Cardiac muscle cell (in vitro differentiated cells and primary cell): ENCODE results near the gene RIPK1. TPM values are rescaled to one million over a fixed set of nuclear protein-coding genes. Genes with fewer than 3 reads are reported as not detected.

Source experiments
- DNase-seq, 2 donors: peaks; one replicate each; pipeline versions ENCODE4 v3.0.0 to v3.0.0-alpha.2; 2010 to 2017; ENCODE audit warnings: low read depth in 1 of 2, low spot score in 1 of 2
- H3K27ac ChIP-seq: fragments of 200-600 bp; sonication (generic); 2 replicates; pipeline ENCODE4 v1.5.1; 2016
- H3K27me3 ChIP-seq: fragments of 200-600 bp; sonication (generic); 2 replicates; pipeline ENCODE4 v1.6.0; 2016; ENCODE audit warnings: control low read depth
- H3K36me3 ChIP-seq: fragments of 200-600 bp; sonication (generic); 2 replicates; pipeline ENCODE4 v1.5.1; 2016; ENCODE audit warnings: control low read depth
- H3K4me1 ChIP-seq: fragments of 200-600 bp; sonication (generic); 2 replicates; pipeline ENCODE4 v1.8.1; 2017; ENCODE audit warnings: low read depth, mild to moderate bottlenecking, mixed run types
- H3K4me3 ChIP-seq: fragments of 200-600 bp; sonication (generic); 2 replicates; pipeline ENCODE4 v1.5.1; 2016; ENCODE audit warnings: mild to moderate bottlenecking
- H3K9me3 ChIP-seq: fragments of 200-600 bp; sonication (generic); 2 replicates; pipeline ENCODE4 v1.5.1; 2017; ENCODE audit warnings: low read depth, mild to moderate bottlenecking, control low read depth
- polyA plus RNA-seq: library from polyadenylated mRNA; unstranded; fragments of >200 nt; fragmentation: Nextera tagmentation; extraction: Ambion mirVana; gene quantifications from 2 replicates; pipeline ENCODE4 v1.2.1, GENCODE V29; 2016
- total RNA-seq: library from RNA; depleted of rRNA; stranded (reverse); fragments of >200 nt; gene quantifications from 2 replicates; pipeline ENCODE4 v1.2.3, GENCODE V29; 2016
- TF ChIP-seq, protein P1 (sequence below): IDR thresholded peaks from 2 replicates; pipeline ENCODE4 v1.5.1; 2012; ENCODE audit warnings: low read depth, mild to moderate bottlenecking, low read length

RIPK1 gene
- total and polyA plus RNA-seq, 2 experiments from 2014 or later, result 3.4 to 7.4 TPM

DNA sequence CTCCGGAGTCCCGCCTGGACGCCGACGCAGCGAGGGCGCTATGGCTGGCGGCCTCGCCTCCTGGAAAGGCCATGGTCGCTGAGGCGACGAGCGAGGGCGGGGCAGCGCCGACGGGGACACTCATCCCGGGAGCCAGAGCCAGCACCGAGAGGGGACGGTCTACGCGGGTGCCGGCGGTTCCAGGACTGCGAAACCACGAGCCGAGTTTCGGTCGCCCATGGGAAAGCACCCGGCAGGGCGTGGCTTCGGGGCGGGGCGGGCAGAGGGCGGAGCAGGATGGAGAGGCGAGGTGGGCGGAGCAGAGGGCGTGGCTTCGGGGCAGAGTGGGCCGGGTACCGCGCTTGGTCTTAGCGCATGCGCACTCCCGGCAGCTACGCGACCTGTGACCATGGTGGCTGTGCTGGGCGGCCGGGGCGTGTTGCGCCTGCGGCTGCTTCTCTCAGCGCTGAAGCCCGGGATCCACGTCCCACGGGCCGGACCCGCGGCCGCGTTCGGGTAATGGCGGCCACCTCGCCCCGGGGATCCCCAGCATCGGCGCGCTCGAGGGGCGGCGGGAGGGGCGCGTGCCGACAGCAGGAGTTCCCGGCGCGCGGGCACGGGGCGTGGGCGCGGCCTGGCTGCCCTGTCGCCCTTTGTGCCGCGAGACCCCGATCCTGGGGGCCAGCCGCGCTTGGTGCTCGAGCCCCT, 50.2 kb downstream of the RIPK1 start, which contains the start of gene BPHL:
BPHL (plus strand) TSS at position 359 of the 687 bp plus-strand sequence; CDS start at position 389, 30 bp downstream.
- H3K36me3 ChIP-seq, result no peaks in the 10 kb centered on the region
- no peaks in the 10 kb centered on the region for H3K27me3 ChIP-seq
- TF ChIP-seq, protein P1, sequence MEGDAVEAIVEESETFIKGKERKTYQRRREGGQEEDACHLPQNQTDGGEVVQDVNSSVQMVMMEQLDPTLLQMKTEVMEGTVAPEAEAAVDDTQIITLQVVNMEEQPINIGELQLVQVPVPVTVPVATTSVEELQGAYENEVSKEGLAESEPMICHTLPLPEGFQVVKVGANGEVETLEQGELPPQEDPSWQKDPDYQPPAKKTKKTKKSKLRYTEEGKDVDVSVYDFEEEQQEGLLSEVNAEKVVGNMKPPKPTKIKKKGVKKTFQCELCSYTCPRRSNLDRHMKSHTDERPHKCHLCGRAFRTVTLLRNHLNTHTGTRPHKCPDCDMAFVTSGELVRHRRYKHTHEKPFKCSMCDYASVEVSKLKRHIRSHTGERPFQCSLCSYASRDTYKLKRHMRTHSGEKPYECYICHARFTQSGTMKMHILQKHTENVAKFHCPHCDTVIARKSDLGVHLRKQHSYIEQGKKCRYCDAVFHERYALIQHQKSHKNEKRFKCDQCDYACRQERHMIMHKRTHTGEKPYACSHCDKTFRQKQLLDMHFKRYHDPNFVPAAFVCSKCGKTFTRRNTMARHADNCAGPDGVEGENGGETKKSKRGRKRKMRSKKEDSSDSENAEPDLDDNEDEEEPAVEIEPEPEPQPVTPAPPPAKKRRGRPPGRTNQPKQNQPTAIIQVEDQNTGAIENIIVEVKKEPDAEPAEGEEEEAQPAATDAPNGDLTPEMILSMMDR, result no peak
- H3K27ac ChIP-seq, result peak within 1 kb of the TSS; percentile 73
- H3K4me3 ChIP-seq, result peak within 1 kb of the TSS; percentile 64
- no peaks in the 10 kb centered on the region for H3K9me3 ChIP-seq
- no peaks in the 10 kb centered on the region for H3K4me1 ChIP-seq
- DNase-seq, result peak; percentile 95 to 98

DNA sequence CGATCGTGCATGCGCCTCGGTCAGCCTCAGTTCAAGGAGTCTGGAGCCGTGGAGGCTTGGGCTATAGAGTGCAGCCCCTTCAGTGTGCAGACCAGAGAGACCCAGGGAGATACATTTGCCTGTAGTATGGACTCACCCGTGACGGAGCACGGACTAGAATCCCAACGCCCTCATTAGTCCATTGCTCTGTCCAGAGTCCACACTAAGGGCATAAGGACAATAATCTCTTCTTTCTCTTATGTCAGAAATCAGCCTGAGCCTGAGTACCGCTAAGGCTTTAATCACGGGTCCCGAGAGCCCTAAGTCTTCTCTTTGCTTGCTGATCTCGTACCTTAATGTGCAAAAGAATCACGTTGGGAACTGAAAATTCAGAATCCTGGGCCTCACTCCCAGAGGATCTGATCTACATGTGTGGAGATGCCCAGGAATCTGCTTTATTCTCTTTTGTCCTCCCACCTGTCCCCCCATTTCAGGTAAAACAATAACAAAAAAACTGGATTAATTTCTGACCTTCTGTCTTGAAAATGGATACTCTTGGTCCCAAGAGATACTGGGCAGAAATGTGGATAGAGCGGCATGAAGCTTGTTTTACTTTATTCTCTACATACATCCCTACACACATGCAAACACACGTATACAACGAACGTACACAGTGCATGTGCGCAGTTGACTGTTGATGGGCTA, 50.9 kb downstream of the RIPK1 start:
- peak in 1 of 2 donors; percentile 42 for DNase-seq
- H3K4me3 ChIP-seq, result peak overlapping the region; percentile 64
- TF ChIP-seq, protein P1, result no peak
- no peaks in the 10 kb centered on the region for H3K4me1 ChIP-seq
- no peaks in the 10 kb centered on the region for H3K36me3 ChIP-seq
- no peaks in the 10 kb centered on the region for H3K27me3 ChIP-seq
- peak overlapping the region; percentile 73 for H3K27ac ChIP-seq
- no peaks in the 10 kb centered on the region for H3K9me3 ChIP-seq

DNA sequence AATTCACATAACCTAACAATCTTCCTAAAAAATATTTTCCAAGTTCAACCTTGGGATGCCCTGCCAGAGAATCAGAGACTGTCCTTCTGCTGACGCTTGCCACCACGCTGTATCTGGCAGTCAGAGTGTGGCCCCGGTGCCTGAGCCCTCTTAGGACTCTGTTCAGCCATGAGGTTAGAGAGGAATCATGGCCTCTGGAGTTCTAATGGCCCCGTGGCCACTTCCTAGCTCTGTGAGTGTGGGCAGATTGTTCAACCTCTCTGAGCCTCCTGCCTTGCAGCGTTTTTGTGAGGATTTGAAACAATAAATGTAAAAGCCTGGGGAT, 52.4 kb downstream of the RIPK1 start:
- H3K4me1 ChIP-seq, result no peaks in the 10 kb centered on the region
- H3K4me3 ChIP-seq, result no peak overlapping the region
- DNase-seq, result no peak
- no peaks in the 10 kb centered on the region for H3K36me3 ChIP-seq
- no peak overlapping the region for H3K27ac ChIP-seq
- no peaks in the 10 kb centered on the region for H3K9me3 ChIP-seq
- H3K27me3 ChIP-seq, result no peaks in the 10 kb centered on the region
- TF ChIP-seq, protein P1, result no peak

DNA sequence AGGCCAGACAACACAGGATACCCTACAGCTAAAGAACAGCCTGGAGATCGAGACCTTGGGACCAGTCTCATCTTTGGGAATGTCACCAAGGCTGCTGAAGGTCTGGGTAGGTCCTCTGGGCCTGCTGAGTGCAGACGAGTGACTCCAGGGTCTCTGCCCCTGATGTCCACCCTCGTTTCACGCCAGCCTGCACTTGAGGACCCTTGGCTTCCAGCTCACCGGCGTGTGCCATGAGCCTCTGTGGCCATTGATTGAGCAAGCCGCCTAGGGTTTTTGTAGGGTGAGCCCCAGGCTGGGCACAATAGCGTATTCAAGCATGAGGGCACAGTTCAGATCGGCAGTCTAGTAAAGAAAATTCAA, 54.5 kb downstream of the RIPK1 start:
- no peaks in the 10 kb centered on the region for H3K27me3 ChIP-seq
- no peaks in the 10 kb centered on the region for H3K4me1 ChIP-seq
- TF ChIP-seq, protein P1, result no peak
- H3K4me3 ChIP-seq, result no peak overlapping the region
- H3K27ac ChIP-seq, result no peak overlapping the region
- DNase-seq, result no peak
- peaks cover 4% of the 10 kb centered on the region for H3K36me3 ChIP-seq
- H3K9me3 ChIP-seq, result no peaks in the 10 kb centered on the region

DNA sequence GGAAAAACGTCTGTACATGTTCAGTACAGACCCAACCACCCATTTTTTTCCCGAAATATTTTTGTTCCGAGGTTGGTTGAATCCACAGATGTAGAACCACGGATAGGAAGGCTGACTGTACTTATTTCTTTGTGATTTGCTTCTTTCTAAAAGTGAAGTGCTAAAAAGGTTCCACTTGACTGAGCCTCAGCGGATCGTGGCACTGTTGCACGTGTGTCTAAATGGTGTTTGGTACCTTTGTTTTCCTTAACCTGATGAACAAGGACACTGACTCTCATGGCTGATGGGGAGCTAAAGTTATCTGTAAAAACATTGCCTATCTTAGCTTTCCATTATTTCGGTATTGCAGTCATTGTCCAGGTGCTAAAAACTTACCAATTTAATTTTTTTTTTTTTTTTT, 56.4 kb downstream of the RIPK1 start:
- Histone ChIP-seq H3K27ac (no peak overlapping the region), H3K36me3 (peaks cover 21% of the 10 kb centered on the region), H3K4me3 (no peak overlapping the region), H3K4me1 (no peaks in the 10 kb centered on the region), H3K9me3 (no peaks in the 10 kb centered on the region), H3K27me3 (no peaks in the 10 kb centered on the region)
- no peak for DNase-seq
- TF ChIP-seq, protein P1, result no peak
